DMS153 (cell line): ENCODE measurements around the gene TMEM14C.

Experiments
- DNase-seq: peaks from one replicate; lab custom pipeline; 2025; lab: John Stamatoyannopoulos, UW

TMEM14C gene

DNA sequence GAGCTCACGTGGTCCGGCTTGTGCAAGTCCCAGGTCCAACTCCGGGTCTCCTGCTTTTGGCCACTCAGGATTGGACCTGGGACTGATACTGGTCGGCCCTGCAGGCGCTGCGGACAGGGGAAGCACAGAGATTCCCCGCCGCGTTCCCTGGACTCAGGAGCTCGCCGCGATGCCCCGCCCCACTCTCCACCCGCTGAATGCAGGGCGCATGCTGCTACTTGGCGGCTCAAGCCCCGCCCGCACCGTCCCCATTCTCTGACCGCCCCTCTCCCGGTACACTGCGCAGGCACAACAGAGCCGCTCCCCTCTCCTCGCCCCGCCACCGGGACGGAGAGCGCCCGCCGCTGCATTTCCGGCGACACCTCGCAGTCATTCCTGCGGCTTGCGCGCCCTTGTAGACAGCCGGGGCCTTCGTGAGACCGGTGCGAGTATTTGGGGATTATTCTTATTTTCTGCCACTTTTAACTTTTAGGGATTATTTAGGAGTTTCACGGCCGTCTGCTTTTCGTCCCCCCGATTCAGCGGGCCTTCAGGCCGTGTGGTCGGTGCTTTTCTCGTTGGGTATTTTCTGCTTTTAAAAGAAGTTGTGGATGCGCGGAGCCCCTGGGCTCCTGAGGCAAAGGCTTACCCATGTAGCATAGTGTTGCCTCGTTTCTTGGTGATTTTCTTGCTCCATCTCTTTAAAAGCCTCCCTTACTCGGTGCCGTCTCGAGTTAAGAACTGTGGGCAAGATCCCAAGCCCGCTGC lies at the start of gene TMEM14C:
Gene TMEM14C, plus strand, starts transcription at position 251 of the 747 bp plus-strand sequence. CDS start 1,544 bp downstream, outside the sequence.
- DNase-seq: peak; percentile 76

DNA sequence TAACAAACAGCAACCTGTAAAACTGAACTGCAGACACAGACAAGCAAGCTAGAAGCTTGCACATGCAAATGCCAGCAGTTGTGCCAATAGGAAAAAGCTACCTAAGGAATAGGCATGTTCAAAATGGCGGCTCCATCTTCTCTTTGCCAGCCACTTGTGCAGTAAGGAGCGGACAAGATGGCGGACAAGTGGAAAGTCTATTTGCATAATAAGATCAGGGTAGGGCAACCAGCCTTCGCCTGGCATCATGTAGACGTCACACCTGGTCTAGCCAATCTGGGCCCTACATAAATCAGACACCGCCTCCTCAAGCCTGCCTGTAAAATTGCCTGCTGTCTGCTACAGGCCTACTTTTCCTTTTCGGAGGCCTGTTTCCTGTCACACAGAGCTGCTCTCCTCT lies 46.5 kb upstream of the TMEM14C start:
- no peak for DNase-seq

DNA sequence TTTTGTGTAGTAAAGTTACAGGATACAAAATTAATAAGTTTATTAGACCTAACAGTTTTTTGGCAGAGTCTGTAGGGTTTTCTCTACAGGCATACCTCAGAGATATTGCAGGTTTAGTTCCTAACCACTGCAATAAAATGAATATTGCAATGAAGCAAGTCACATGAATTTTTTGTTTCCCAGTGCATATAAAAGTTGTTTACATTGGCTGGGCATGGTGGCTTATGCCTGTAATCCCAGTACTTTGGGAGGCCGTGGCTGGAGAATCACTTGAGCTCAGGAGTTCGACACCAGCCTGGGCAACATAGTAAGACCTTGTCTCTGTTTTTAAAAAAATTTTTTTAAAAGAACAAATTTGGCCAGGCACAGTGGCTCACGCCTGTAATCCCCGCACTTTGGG lies 44.4 kb upstream of the TMEM14C start:
- DNase-seq: no peak

DNA sequence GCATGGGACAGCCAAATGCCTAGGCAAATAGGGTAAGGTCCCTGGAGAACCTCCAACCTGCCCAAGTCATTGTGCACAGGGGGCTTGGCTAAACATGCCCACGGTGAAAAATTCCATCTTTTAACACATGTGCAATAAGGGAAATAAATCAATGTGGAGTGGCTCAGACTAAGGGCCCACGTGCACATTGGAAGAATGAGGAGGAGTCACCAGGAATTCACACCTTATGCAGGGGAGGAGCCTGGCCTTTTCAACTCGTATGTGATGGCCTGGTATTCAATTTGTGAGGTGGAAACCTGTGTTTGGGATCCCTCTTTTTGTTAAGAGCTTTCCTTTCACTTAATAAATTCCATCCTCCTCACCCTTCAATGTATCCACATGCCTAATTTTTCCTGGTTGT lies 41.1 kb upstream of the TMEM14C start:
- DNase-seq: no peak

DNA sequence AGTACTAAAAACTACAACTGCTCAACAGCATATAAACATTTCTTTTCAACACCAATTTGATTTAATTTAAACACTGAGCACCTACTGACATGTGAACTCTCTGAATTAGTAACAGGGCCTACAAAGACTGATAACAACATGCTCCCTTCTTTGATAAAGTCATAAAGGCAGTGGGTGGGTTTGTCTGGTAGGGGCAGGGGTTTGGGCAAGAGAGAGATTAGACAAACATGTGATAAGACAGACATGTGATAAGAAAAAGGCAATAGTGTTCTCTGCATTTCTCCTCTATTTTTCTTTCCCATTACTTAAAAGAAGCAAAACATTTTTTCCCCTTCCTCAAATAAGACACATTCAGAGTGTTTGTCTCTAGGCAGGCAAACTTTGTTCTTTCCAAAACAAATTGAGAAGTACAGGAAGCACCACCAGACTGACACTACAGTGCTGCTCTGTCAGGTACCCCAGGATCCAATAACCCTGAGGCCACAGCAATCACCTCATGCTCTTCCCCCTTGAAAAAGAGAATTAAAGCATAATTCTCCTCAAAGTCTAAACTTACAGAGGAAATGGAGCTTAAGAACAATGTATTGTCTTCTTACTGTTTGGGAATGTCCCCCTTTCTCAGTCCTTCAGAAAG lies 40.4 kb upstream of the TMEM14C start:
- no peak for DNase-seq

DNA sequence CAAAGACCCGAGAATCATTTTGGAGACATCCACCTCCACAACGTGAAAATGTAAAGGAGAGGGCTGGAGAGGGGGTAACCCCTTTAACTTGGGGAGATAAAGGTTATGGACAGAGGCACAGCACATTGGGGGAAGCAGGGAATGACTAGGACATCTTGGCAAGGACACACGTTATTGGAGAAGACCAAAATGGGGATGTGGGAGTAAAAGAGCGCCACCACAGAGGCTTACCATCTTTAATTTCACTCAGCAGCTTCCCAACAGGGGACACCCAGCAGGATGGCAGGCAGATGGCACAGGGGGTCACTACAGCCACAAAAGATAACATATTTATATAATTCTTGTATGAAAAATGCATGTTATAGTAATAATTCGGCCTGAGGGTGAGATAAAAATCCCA lies 38.3 kb upstream of the TMEM14C start:
- no peak for DNase-seq

DNA sequence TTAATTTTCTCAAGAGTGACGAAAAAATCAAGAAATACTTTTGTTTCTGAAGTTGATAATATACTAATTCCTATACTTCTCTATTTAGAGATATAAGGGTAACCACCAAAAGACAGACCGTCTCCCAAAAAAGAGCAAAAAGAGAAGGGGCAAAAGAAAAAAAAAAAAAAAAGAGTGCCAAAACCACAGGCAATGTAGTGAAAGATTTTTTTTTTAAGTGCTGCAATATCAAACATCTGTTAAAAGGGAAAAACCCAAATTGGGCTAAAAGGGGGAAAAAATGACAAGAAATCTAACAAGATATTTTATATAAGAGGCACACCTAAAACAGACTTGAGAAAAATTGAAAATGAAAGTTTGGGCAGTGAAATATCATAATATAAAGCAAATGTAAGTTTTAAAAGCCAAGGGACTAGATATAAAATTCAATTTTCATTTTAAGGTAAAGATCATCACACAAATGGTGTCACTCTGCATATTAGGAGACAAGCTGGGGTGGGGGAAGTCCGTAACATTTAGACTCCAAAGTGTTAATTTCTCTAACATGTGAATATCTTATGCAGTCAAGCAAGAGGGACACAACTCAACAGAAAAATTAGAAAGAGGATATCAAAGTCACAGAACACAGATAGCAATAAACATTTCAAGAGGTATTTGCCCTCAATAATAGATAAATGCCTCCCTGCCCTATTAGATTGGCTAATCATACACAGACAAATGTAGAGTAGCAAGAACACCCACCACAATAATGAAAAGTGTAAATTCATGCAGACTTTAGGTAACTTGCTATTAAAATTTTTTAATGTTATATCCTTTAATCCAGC lies 37.6 kb upstream of the TMEM14C start:
- no peak for DNase-seq

DNA sequence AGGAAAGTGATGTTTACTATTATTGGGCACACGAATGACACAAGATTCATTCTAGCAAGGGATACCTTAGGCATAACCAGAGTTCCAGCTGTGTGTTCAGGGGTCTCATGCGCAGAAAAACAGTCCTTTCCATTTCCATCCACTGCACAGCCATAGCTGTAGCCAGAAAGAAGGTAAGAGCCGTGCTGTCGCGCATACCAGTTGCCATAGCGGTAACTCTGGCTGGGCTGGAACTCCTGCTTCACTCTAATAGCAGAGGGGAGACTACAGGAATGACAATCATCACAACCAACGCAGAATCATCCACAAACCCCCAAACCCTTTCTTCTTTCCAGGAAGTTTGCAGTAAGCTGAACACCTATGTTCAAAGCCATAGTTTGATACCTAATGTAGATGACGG lies 36.0 kb upstream of the TMEM14C start:
- DNase-seq: no peak

DNA sequence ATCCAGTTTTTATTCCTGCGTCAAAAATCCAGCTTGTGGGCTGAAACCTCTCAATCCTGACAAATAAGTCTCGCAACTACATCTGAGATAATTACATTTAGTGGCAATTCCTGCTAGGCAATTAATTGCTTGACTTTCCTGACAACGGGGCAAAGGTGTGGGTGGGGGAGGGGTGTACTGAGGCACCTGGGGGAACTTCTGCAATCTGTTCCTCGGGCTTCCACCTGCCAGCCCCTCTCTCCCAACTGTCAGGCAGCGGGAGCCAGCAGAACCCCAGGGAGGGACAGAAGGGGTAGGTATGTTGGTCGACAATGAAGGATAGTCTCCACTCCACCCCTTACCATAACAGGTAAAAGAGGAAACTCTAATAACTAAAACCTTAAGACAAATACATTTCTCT lies 35.3 kb upstream of the TMEM14C start:
- no peak for DNase-seq

DNA sequence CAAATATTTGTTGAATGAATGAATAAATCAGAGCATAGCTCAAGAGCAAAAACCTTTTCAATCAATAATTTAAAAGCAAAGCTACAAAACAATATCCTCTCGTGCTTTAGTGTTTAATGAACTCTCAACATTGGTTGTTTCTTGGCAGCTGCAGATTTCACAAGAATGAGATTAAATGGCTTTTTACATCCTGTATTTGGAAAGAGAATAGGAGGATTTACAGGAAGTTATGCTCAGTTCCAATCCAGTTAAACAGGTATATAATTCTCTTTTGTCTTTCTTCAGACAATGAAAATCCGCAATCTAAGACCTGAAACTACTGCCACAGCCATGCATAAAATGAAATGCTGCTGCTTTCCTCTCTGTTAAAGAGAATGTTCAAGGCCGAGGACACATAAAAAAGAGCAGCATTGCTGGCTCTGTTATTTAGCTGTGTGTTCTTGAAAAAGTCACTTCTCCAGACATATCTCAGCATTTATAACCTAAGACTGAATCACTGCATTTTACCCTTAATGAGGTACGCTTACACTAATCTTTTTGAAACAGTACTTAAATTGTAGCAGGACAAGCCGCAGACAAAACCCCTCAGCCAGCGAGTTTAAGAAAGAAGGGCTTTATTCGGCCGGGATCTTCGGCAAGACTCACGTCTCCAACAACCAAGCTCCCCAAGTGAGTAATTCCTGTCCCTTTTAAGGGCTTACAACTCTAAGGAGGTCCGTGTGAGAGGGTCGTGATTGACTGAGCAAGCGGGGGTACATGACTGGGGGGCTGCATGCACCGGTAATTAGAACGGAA lies 32.0 kb upstream of the TMEM14C start:
- DNase-seq: peak; percentile 71

DNA sequence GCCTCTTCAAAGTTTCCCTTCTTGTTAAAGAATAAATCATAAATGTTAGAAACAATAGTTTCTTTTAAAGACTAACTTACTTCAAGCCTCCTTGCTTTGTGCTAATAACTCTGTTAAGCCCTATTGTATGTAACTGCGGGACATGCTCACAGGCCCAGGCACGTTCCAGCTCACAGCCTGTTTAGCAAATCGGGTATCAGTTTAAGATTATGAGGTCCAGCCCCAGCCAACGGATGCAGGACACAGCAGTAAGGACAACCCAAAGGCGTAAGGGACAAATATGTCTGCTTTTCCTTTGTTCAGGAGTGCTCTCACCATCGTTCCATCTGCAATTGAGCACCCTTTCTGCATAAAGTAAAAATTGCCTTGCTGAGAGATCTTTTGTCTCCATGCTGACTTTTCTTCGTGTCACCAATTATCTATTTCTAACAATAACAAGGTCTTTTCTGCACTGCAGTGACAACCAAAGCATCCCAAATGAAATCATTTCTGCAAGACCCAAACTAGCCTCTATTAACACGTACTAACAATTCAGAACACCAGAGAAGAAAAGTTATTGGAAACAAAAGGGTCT lies 29.8 kb upstream of the TMEM14C start:
- DNase-seq: no peak

DNA sequence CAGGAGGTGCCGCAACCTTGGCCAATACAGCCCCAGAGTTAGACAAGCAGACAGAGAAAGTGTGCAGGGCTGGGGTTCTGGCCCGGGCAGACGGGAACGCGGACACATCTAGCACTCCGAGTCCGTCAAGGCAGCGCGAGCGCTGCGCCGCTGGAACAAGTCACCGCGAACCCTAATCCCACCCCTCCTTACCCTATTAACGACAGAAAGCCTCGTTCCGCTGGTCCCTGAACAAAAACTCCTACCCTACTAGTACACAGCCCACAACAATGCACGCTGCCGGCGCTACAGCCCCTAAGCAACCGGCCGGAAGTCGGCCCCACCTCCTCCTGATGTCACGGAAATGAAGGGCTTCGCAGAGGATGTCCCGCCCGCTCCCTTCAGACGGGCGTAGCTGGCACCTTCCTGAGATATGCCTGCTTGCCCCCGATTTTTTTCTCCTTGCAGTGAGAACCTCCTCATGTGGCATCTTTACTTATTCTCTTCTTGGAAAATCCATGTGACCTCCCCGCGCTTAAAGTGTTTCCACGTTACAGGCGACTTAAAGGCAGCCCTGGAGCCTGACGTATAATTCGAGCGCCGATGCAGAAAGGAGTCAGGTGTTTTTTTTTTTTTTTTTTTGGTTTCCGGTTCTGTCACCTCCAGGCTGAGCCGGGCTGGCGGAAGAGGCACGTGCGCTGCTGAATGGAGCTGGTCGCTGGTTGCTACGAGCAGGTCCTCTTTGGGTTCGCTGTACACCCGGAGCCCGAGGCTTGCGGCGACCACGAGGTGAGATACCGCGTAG lies 28.4 kb upstream of the TMEM14C start, which contains the start of the genes C6orf52 and PAK1IP1:
Gene C6orf52, minus strand, starts transcription at position 315 of the 784 bp plus-strand sequence. CDS start 7,066 bp downstream, outside the sequence.
Gene PAK1IP1, plus strand, starts transcription at position 671 of the 784 bp plus-strand sequence. Its CDS starts 14 bp downstream, at position 685.
- DNase-seq: peak; percentile 81

DNA sequence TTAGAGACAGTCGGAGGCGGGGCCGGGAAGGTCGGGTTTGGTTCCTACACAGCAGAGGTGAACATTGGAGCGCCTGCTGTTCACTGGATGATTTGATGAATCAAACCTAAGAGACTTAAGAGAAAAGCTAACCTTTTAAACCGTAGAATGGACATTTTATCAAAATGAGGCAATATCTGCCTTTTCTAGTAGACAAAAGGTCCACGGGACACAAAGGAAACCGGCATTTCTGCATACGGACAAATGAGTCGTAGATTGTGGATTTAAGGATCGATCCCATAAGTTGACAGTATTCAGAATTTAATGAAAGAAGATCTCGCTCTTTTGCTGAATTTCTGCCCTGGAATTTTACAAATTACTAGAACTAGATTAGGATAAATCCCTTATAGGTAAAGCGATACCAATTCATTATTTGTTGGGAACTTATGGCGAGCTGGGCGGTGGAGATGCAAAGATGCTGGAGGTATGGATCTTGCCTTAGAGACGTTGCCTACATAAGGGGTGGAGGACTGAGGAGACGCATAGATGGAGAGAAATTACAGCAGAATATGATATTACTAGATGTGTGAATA lies 27.7 kb upstream of the TMEM14C start:
- no peak for DNase-seq

DNA sequence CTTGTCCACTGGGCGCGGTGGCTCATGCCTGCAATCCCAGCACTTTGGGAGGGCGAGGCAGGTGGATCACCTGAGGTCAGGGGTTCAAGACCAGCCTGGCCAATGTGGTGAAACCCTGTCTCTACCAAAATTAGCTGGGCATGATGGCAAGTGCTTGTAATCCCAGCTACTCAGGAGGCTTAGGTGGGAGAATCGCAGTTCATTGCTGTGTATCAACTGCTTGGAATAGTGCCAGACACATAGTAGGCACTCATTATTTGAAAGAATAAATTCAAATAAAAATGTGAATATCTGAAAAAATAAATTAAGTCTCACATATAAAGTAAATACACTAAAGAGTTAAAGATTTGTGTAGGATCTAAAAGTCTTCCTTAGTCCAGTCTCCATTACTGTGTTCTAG lies 26.2 kb upstream of the TMEM14C start:
- no peak for DNase-seq

DNA sequence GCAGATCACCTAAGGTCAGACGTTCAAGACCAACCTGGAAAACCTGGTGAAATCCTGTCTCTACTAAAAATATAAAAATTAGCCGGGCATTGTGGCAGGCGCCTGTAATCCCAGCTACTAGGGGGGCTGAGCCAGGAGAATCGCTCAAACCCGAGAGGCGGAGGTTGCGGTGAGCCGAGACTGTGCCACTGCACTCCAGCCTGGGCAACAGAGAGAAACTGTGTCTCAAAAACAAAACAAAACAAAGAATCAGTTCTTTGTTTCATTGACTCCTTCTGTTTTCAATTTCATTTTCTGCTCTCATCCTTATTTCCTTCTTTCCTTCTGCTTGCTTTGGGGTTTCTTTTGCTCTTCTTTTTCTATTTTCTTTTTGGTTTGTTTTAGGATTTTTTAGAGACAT lies 8.9 kb upstream of the TMEM14C start:
- no peak for DNase-seq

DNA sequence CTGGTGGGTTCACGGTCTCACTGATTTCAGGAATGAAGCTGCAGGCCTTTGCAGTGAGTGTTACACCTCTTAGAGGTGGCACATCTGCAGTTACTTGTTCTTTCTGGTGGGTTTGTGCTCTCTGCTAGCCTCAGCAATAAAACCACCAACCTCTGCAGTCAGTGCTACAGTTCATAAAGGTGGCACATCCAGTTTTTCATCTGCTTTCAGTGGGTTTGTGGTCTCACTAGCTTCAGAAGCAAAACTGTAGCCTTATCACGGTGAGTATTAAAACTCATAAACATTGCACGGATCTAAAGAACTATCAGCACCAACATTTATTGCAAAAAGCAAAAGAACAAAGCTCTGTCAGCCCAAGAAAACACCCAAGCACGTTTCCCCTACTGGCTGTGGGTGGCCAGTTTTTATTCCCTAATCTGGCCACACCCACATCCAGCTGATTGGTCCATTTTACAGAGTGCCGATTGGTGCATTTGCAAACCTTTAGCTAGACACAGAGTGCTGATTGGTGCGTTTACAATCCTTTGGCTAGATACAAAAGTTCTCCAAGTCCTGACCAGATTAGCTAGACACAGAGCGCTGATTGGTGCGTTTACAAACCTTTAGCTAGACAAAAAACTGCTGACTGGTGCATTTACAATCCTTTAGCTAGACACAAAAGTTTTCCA lies 3.4 kb upstream of the TMEM14C start:
- DNase-seq: no peak

DNA sequence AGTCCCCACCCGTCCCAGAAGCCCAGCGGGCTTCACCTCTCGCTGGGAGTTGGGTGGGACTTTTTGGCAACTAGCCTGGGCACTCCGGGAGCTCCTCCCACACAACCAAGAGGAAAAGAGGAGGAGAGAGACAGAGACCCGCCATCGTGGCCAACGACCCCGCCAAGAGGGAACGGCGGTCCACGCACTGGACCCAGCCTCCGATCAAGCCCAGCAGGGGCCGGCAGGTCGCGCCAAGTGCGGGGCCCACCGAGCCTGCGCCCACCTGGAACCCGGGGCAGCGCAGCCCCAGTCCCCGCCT lies 3.0 kb upstream of the TMEM14C start:
- DNase-seq: no peak

DNA sequence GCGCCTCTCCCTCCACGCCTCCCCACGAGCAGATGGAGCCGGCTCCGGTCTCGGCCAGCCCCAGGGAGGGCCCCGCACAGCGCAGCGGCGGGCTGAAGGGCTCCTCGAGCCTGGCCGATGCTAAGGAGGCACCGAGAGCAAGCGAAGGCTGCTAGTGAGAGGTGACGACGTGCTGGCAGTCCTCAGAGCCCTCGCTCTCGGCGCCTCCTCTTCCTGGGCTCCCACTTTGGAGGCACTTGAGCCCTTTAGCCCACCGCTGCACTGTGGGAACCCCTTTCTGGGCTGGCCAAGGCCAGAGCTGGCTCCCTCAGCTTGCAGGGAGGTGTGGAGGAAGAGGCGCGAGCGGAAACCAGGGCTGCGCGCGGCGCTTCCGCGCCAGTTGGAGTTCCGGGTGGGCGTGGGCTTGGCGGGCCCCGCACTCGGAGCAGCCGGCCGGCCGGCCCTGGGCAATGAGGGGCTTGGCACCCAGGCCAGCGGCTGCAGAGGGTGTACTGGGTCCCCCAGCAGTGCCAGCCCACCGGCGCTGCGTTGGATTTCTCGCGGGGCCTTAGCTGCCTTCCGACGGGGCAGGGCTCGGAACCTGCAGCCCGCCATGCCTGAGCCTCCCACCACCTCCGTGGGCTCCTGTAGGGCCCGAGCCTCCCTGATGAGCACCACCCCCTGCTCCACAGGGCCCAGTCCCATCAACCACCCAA lies 2.5 kb upstream of the TMEM14C start:
- no peak for DNase-seq
